GM18873 (cell line): Measurements from ENCODE around the gene ZKSCAN5.
"Not testable (repeated sequence)": the region's sequence is repeated elsewhere in the genome, so short reads cannot be mapped to it uniquely, and the experiment has no call there.

Experiments
- ATAC-seq: cut with Tn5 transposase; IDR thresholded peaks from one replicate; pipeline ENCODE4 v1.9.1; 2021; ENCODE audit warnings: mild to moderate bottlenecking, moderate library complexity, moderate number of reproducible peaks; ENCODE audit not compliant: unreplicated experiment, low FRiP score

The ZKSCAN5 gene

DNA sequence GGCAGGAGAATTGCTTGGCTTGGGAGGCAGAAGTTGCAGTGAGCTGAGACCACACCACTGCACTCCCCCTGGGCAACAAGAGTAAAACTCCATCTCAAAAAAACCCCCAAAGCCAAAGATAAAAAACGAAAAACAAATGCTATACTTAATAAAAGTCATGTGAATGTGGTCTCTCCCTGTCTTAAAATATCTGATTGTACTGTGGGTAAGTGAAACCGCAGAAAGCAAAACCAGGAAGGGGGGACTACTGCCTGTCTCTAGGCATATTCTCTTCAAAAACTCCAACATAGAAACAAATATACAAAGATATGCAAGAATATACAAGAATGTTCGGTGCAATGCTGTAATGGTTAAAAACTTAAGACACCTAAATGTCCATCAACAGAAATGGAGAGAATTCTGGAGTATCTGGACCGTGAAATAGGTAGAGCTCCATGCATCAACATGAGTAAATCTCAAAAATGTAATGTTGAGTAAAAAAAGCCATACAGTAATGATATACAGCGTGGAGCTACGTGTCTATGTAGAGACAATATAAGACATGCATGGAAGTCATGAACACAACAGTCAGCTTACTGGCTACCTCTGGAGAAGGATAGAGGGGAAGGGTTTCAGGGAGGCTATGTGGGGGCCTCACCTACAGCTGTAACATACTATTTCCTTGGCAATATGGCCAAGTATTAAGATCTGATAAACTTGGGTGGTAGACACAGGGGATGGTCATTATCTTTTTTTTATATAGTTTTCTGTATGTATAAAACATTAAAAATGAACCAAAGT, 6.5 kb upstream of the ZKSCAN5 start:
- no peak for ATAC-seq

DNA sequence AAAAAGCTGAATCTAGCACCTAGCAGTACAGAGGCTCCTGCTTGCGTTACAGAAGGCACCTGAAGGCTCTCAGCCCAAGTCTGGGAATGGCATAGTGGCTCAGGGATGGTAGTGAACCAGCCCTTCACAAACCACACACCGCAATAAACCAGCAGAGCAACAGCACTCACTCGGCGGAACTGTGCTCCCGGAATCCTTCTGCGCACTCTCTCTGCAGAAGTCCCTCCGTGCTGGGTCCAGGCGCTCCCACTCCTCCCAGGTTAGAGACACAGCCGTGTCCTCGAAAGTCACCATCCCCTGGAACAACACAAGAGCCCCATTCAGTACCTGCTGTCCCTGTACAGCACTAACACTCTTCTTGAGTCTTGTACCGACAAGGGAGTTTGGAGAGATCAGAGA, 5.9 kb upstream of the ZKSCAN5 start:
- no peak for ATAC-seq

DNA sequence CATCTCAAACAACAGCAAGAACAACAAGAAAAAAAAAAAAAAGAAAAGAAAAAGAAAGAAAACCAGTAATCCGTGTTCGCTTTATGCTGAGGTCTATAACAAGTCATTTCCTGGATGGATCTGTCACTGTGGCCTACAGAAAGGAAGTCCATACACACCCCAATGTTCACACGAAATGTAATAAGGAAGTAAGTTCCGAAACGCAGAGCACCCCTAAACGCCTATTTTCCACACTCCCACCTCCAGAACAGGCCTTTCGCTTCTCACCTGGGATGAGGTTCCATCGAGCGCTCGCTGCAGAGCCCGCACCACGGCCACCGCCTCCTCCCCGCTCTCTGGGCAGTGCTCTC, 5.1 kb upstream of the ZKSCAN5 start:
- ATAC-seq = no peak

DNA sequence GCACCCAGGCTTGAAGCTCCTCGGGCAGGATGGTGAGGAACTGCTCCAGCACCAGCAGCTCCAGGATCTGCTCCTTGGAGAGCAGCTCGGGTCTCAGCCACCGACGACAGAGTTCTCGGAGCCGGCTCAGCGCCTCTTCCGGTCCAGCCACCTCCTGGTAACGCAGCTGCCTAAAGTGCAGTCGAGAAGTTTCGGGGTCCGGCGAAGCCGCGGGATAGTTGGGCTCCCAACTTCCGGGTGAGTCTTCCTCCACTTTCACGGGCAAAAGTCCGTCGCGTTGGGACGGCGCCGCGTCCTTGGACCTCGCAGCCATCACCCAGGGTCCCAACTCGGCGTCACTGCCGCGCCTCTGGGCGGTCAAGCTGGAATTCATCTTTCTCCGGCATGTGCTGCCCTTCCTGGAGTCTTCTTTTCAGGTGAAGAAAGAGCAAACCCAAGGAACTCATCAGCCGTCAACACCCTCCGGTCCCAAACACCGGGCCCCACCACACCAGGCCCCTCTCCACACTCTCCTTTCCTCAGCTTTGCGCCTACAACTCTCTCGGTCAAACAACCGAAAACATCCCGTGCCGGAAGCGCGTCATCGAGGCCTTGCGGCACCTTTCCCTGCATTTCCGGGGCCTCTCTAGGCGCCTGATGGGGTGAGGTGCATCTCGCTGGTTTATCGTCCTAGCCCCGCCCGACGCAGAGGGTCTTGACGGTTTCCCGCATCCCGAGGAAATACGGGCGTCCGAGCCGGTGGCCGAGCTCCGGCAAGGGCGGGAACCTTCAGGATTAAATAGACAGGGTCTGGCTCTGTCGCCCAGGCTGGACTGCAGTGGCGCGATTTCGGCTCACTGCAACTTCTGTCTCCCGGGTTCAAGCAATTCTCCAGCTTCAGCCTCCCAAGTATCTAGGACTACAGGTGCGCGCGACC, 4.5 kb upstream of the ZKSCAN5 start, which contains the start of gene ZNF394:
ZNF394 (minus strand) TSS at position 561 of the 916 bp plus-strand sequence; CDS start at position 373, 188 bp downstream.
- ATAC-seq = peak; percentile 42

DNA sequence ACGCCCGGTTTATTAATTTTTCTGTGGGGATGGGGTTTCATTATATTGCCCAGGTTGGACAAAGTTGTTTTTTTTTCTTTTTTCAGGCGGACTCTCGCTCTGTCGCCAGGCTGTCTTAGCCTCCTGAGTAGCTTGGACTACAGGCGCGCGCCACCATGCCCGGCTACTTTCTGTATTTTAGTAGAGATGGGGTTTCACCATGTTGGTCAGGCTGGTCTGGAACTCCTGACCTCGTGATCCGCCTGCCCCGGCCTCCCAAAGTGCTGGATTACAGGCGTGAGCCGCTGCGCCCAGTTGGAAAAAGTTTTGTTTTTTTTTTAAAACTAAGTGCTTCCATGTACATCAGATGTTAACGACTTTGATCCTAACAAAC, 3.8 kb upstream of the ZKSCAN5 start:
- no peak for ATAC-seq

DNA sequence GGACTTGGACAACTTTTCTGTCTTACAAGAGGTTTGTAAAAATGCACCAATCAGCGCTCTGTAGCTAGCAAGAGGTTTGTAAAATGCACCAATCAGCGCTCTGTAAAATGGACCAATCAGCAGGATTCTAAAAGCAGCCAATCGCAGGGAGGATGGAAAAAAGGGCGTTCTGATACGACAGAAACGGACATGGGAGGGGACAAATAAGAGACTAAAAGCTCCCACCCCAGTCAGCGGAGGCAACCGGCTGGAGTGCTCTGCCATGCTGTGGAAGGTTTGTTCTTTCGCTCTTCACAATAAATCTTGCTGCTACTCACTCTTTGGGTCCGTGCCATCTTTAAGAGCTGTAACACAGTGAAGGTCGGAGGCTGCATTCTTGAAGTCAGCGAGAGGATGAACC, 3.2 kb upstream of the ZKSCAN5 start:
- ATAC-seq = not testable (repeated sequence)

DNA sequence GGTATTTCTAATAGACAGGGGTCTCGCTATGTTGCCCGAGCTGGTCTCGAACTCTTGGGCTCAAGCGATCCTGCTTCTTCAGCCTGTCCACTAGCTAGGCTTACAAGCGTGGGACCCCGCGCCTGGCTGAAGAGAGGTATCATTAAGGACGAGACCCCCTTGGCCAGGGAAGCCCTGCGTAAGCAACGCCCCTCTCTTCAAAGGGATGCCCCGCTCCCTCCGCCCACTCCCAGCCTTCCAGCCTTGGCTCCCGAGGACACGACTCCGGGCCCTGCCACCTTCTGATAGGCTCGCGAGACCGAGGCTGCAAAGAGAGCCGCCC, 220 bp upstream of the ZKSCAN5 start:
- ATAC-seq = no peak

DNA sequence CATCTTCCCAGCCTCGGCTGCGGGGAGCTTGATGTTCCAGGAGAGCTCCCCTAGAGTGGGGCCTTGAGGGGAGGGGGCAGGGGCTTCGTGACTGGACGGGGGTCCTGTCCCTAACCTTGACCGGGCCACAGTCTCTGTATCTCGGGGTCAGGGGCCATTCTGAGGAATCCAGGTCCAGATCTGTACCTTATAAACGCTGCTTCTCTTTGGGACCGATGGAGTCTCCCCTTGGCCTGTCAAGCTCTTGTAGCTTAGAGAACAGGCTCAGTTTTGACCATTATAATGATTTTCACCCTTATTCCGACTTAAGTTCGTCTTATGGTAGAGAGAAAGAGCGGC, 831 bp downstream of the ZKSCAN5 start:
- ATAC-seq = peak; percentile 5

DNA sequence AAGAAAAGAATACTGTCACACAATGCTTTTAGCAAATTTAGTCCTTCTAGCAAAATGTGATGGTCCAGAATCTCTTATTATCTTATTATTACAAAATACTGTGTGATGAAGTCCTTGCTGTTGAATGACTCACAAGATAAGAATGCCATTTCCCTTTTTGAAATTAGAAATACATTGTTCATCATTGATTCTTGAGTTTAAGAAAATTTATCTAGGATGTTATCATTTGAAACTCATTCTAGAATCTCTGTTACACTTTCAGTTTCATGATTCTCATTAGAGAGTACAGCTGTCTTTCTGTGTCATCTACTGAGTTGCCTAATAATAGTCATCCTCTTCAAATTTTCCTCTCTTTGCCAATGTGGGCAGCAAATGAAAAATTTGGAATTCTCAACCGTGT, 9.6 kb downstream of the ZKSCAN5 start:
- no peak for ATAC-seq

DNA sequence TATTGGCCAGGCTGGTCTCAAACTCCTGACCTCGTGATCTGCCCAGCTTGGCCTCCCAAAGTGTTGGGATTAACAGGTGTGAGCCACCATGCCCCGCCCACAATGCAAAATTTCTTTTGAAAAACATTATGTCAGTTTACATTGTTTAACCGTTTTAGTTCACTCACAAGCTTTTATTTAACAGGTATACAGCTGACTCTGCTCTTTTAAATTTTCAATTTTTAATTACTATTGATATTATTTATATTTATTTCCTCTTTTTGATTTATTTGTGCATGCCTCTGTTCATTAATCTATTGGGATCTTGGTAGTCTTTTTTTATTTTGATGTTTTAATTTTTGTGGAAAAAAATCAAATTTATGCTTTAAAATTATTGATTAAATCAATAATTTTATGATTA, 16.9 kb downstream of the ZKSCAN5 start:
- ATAC-seq = no peak

DNA sequence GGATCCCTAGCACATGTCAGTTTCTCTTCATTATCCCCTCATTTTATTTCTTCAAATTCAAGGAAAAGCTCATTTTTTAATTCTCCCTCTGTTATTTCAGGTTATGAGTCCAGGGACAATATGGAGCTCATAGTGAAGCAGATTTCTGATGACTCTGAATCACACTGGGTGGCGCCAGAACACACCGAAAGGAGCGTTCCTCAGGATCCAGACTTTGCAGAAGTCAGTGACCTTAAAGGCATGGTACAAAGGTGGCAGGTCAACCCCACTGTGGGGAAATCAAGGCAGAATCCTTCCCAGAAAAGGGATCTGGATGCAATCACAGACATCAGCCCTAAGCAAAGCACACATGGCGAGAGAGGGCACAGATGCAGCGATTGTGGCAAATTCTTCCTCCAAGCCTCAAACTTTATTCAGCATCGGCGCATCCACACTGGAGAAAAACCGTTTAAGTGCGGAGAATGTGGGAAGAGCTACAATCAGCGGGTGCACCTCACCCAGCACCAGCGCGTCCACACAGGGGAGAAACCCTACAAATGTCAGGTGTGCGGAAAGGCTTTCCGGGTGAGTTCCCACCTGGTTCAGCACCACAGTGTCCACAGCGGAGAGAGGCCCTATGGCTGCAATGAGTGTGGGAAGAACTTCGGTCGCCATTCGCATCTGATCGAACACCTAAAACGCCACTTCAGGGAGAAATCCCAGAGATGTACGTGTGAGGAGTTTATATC, 21.4 kb downstream of the ZKSCAN5 start:
- no peak for ATAC-seq

DNA sequence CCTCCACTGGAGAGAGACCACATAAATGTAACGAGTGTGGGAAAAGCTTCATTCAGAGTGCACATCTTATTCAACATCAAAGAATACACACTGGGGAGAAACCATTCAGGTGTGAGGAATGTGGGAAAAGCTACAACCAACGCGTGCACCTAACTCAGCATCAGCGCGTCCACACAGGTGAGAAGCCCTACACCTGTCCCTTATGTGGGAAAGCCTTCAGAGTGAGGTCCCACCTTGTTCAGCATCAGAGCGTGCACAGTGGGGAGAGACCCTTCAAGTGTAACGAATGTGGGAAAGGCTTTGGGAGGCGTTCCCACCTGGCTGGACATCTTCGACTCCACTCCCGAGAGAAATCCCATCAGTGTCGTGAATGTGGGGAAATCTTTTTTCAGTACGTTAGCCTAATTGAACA, 26.9 kb downstream of the ZKSCAN5 start:
- ATAC-seq = no peak

DNA sequence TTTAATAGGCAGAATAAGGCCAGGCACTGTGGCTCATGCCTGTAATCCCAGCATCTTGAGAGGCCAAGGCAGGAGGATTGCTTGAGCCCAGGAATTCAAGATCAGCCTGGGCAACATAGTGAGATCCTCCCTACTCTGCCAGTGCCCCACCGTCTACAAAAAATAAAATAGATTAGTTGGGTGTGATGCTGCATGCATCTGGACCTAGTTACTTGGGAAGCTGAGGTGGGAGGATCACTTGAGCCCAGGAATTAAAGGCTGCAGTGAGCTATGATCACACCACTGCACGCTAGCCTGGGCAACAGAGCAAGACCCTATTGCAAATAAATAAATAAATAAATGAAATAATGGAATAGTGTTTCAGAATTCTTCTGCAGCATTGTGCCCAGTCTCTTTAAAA, 31.2 kb downstream of the ZKSCAN5 start:
- ATAC-seq = no peak

DNA sequence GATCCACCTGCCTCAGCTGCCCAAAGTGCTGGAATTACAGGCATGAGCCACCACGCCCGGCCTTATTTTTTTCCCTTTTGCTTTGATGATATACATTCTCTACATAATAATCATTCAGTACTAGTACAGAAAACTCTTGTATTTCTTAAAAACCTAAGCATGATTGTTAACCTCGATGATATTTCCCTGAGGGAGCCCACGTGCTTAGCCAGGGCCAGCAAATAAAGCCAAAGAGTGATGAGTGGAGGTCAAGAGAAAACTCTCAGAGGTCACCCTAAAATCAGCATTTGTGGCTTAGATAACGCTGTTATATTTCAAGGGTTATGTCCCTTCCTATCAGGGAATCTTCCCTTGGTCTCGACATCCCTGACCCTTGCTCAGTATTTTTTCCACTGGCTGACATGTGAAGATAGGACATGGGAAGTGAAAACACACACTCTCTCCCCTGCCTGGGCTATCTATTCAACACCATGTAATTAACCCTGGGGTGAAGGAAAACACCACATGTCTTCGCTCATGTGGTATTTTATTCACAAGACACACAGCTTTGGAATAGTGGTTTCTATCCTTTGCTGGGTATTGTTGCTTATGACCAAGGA, 34.9 kb downstream of the ZKSCAN5 start:
- ATAC-seq = no peak

DNA sequence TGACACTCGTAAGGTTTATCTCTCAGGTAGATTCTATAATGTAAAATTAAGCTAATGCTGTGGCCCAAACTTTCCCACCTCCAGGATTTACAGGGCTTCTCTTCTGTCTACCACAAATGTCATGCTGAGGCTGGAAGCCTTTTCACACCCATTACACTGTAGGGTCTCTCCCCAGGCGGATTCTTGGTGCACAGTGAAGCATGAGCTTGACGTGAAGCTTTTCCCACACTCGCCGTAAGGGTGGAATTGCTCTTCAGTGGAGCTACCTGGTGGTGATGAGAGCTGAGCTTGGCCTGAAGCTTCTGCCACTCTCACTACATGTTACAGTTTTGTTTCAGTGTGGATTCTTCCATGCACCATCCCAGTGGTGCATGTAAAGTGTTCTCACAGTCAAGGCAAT, 36.1 kb downstream of the ZKSCAN5 start:
- ATAC-seq = no peak

DNA sequence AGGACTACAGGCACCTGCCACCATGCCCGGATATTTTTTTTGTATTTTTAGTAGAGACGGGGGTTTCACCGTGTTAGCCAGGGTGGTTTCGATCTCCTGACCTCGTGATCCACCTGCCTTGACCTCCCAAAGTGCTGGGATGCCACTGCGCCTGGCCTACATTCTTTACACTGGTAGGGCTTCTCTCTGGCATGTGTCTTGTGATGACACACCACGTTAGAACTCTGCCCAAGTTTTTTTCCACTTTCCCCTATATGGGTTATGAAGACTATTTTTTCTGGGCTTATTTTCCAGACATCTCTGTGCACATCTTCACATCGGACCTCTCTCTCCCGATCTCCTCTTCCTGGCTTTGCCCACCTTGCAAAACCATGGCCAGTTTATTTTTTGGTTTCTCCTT, 36.8 kb downstream of the ZKSCAN5 start:
- no peak for ATAC-seq

DNA sequence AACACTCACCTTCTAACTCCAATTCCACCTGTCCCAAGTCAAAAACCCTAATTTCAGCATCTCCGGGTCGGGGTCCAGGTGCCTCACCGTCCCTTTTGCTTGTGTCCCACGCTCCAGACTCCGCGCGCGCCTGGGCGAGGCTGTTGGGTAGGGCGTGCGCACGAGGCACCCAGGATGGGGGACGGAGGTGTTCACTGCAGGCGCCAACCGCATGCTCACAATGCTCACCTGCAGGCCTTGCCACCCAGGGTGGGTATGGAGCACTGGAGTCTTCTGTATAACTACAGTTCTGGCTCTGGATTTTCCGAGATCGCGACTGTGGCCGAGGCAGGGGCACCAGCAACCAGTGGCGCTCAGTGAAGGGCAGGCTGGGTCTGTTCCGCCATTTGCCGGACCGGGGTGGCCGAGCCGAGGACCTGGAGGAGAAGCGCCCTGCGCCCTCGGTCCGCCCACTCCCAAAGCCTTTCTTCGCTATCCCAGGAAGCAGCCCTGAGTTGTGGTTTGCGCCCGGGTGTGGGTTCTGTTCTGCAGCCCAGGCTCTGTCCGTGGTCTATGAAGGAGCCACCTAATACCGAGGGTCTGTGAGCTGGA, 38.7 kb downstream of the ZKSCAN5 start:
- ATAC-seq = no peak

DNA sequence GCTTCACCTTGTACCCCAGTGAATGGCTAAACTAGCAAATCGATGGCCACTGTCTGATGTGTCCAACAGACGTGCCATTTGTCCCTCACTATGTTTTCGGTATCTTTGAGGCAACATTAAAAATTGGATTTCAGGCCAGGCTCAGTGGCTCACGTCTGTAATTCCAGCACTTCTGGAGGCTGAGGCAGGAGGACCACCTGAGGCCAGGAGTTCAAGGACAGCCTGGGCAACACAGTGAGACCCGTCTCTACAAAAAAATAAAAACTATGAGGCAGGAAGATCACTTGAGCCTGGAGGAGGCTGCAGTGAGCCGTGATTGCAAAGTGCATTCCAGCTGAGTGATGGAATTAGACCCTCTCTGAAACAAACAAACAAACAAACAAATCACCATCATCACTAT, 39.5 kb downstream of the ZKSCAN5 start:
- ATAC-seq = no peak

DNA sequence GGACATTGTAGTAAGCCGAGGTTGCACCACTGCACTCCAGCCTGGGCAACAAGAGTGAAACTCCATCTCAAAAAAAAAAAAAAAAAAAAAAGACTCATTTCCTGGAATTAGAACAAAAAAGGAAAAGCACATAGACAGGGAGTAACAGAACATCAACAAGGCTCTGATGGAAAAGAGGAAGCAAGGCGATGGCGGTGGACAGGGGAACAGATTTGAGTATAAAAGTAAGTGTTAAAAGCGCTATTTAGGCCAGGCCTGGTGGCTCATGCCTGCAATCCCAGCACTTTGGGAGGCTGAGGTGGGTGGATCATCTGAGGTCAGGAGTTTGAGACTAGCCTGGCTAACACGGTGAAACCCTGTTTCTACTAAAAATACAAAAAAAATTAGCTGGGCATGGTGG, 40.8 kb downstream of the ZKSCAN5 start:
- not testable (repeated sequence) for ATAC-seq

DNA sequence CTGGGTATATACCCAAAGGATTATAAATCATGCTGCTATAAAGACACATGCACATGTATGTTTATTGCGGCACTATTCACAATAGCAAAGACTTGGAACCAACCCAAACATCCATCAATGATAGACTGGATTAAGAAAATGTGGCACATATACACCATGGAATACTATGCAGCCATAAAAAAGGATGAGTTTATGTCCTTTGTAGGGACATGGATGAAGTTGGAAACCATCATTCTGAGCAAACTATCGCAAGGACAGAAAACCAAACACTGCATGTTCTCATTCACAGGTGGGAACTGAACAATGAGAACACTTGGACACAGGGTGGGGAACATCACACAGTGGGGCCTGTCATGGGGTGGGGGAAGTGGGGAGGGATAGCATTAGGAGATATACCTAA, 45.1 kb downstream of the ZKSCAN5 start:
- ATAC-seq = not testable (repeated sequence)

DNA sequence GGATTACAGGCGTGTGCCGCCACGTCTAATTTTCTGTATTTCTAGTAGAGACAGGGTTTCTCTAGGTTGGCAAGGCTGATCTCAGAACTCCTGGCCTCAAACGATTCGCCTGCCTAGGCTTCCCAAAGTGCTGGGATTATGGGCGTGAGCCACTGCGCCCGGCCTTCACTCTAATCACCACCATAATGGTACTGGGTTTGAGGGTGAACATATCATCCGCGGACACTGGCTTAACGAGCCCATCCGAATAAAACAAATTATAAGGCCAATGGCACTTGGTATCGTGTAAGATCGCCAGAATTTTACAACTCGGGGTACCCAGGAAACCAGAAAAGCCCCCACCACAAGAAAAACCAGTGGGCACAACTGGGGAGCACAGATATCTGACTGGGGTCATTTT, 46.9 kb downstream of the ZKSCAN5 start:
- ATAC-seq = no peak
